ENCODE data around the gene FHL2. TPM values are rescaled to one million over a fixed set of nuclear protein-coding genes. Genes with fewer than 3 reads are reported as not detected.

Gene FHL2
- 10 to 100 TPM; 29.1 to 37.9 (median 34.5) TPM for polyA plus RNA-seq (ENCODE audit: insufficient read length in 4 of 4)

- peak in 1 of 4 donors; percentile 61 for DNase-seq (ENCODE audit: low read depth in 4 of 4, low spot score in 3 of 4)
These were observed at the start of gene FHL2 for GRCh38 chr2:105398336-105399206. Gene FHL2 (minus strand): TSS chr2:105399051. CDS start chr2:105386516, 12,535 bp downstream.

- no peak for DNase-seq (ENCODE audit: low read depth in 4 of 4, low spot score in 3 of 4)
These were observed 48.6 kb upstream of the FHL2 start for GRCh38 chr2:105447476-105447875.

GRCh38 chr2:105446501-105446900, 47.6 kb upstream of the FHL2 start:
- DNase-seq (ENCODE audit: low read depth in 4 of 4, low spot score in 3 of 4): no peak

DNA sequence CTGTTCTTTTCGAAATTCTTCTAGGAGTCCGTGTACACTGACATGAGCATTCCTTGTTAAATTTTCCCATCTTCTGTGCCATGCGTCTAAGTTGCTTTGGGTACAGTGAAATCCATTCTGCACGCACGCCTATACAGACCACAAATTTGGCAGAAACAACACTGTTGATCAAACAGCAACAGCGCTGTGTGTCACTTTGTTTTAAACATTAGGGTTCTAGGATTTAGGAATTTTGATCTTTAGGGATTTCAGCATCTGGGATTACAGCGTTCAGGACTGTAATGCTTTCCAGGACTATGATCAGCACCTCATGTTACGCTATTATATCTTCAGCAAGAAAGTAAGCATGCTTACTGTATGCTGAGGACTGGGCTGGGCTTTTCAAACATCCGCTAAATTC, 47.1 kb upstream of the FHL2 start:
- DNase-seq (ENCODE audit: low read depth in 4 of 4, low spot score in 3 of 4): no peak

GRCh38 chr2:105445498-105445897, 46.6 kb upstream of the FHL2 start:
- no peak for DNase-seq (ENCODE audit: low read depth in 4 of 4, low spot score in 3 of 4)

DNA sequence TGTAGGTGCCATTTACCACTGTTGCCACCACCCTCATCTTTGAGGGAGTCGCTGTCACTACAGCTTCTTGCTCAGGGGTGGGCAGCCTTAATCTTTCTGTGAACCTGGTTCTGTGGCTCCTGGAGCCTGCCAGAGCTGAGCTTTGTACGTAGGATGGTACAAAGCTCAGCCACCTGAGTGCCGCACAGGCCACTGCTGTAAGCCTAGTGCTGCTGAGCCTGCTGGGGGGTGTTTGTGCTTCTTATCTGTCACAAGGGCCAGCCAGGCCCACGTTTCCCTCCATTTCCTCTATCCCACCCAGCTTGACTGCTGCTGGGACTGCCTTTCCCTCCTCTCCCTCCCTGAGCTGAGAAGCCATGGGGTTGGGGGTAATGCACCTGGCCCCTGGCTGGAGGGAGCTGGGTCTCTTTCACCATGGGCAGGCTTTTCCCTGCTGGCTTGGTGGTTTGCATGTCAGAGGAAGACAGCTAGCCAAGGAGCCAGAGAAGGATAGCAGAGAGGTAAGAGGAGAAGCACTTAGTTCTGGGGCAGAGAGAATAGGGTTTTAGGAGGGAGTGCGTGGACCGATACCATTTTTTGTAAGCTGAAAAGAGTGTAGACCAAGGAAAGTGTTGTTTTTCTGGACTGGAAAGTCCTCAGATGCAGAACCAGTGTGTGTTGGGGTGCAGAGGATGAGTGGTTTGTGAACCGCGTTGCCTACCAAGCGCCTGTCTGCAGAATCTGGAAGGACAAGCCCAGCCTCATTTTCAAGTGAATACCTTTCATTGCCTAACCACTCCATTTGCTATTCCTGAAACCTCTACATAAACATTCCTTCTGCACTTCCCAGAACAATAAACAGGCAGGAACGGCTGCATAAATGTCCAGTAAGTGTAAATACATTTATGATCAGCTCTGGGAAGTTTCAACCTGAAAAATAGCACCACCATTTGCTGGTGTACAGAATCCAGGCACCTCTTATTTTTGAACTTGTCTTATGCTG, 45.1 kb upstream of the FHL2 start:
- DNase-seq (ENCODE audit: low read depth in 4 of 4, low spot score in 3 of 4): no peak

- DNase-seq (ENCODE audit: low read depth in 4 of 4, low spot score in 3 of 4): no peak
These were observed 43.9 kb upstream of the FHL2 start for GRCh38 chr2:105442721-105443120.

DNA sequence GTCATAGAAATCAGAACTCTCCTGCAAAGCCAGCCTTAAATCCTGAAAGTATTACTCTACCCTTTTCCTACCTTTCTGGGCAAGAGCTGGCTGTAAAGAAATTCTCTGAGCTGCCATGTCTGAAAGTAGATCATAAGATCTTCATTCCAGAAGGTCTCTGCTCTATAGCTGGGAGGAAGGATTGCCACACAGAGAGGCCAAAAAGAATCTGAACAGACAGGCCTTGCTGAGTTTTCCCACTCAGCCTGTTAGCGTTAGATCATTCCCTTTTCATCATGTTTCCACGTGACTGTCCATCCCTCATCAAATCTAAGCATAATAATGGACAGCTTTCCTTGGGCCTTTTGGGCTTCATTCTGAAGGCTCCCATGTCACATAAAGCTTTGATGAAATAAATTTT, 43.2 kb upstream of the FHL2 start:
- DNase-seq (ENCODE audit: low read depth in 4 of 4, low spot score in 3 of 4): no peak

- DNase-seq (ENCODE audit: low read depth in 4 of 4, low spot score in 3 of 4): no peak
These were observed 40.3 kb upstream of the FHL2 start for GRCh38 chr2:105439141-105439540.

- DNase-seq (ENCODE audit: low read depth in 4 of 4, low spot score in 3 of 4): no peak
These were observed 39.5 kb upstream of the FHL2 start for GRCh38 chr2:105438104-105438929.

DNA sequence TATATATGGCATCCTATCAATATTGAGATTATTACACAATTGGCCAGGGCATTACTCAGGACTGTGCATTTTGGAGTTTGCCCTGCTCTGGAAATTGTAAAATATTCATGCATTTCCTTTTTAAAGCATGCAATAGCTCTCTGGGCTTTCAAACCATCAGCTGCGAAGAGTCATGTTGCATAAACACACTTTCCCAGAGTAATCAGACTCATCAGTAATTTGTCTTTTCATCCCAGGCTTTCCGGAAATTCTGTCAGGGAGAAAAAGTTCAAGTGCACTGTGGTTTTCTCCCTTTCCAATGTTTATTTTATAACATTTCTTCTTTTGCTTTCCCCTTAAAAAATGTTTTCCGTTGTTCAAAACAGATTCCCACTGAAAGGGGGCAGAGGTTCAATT, 38.9 kb upstream of the FHL2 start:
- DNase-seq (ENCODE audit: low read depth in 4 of 4, low spot score in 3 of 4): no peak

DNA sequence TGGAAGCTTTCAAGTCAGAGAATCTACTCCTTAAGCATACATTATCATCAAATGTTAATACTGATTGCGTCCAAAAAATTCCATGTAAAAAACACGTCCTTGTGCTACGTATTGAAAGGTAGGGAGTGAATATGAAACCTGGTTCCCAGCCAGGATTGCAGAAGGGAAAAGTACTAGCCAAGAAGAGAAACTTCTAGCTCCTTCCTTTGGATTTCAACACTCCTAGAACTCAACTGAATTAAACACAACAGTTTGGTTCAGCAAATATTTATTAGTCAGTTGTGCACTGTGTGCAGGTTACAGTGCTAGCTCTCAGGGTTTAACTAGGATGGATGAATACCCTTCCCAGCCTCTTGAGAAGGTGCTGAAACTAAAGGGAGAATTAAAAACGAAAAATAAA, 33.9 kb upstream of the FHL2 start:
- DNase-seq (ENCODE audit: low read depth in 4 of 4, low spot score in 3 of 4): no peak

DNA sequence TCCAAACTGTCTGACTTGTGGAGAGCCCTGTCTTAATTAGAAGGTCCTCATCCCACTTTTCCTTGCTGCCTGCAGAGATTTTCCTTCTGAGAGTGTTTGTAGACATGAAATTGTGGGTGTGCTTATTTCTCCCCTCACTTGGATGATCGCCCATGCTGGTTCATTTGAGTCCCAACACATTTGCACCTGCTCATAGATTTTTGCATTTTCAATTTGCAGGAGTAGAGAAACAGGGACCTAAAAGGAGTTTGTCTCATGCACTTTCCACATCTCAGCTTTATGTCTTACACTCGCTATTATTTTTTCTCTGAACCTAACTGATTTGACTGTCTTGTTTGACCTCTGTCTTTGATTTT, 33.2 kb upstream of the FHL2 start:
- no peak for DNase-seq (ENCODE audit: low read depth in 4 of 4, low spot score in 3 of 4)

- DNase-seq (ENCODE audit: low read depth in 4 of 4, low spot score in 3 of 4): no peak
These were observed 32.7 kb upstream of the FHL2 start for GRCh38 chr2:105431367-105432043.

GRCh38 chr2:105428387-105429018, 29.7 kb upstream of the FHL2 start:
- no peak for DNase-seq (ENCODE audit: low read depth in 4 of 4, low spot score in 3 of 4)

- DNase-seq (ENCODE audit: low read depth in 4 of 4, low spot score in 3 of 4): no peak
These were observed 28.6 kb upstream of the FHL2 start for GRCh38 chr2:105427485-105427884.

GRCh38 chr2:105426626-105427292, 27.9 kb upstream of the FHL2 start:
- no peak for DNase-seq (ENCODE audit: low read depth in 4 of 4, low spot score in 3 of 4)

- no peak for DNase-seq (ENCODE audit: low read depth in 4 of 4, low spot score in 3 of 4)
These were observed 27.2 kb upstream of the FHL2 start for GRCh38 chr2:105425936-105426625.
